ENCODE results near the gene MIA3.

- TF ChIP-seq CTCF (conservative IDR thresholded peaks at IDR 0.05 in 1 of 2, IDR thresholded peaks at IDR 0.05 in 1 of 2; ENCODE audit: extremely low read depth in 1 of 2, insufficient read depth in 1 of 2, low read depth in 1 of 2, low read length in 2 of 2) (no peak), EZH2 (IDR thresholded peaks at IDR 0.05; ENCODE audit: borderline replicate concordance, low read length) (no peak)
Observed at GRCh38 chr1:222716393-222716792, 98.5 kb downstream of the MIA3 start.
